Spleen (tissue), 7 donors: ENCODE results near the gene CIRBP.

Experiments used
- POLR2A ChIP-seq, 3 donors: fragments of 450-650 bp; IDR thresholded peaks; one replicate each; pipeline ENCODE4 v1.5.1; 2017; ENCODE audit warnings: antibody characterized with exemption in 3 of 3, mild to moderate bottlenecking in 1 of 3
- POLR2AphosphoS5 ChIP-seq, 3 donors: sonication (generic); formaldehyde crosslinking; IDR thresholded peaks; one replicate each; pipeline ENCODE4 v1.5.1; 2017; ENCODE audit warnings: antibody characterized with exemption in 3 of 3
- TF ChIP-seq, protein P1 (sequence below), 11 experiments: fragments of 200-600 bp in 7 of 11; fragments of 450-650 bp in 4 of 11; sonication (generic) in 4 of 11; IDR thresholded peaks in 8 of 11; conservative IDR thresholded peaks in 3 of 11; 1 replicate in 7 of 11; 2 replicates in 4 of 11; pipeline versions ENCODE4 v1.4.0 to v1.8.0; 2016 to 2021; ENCODE audit warnings: antibody characterized with exemption in 11 of 11, inconsistent platforms in 4 of 11, mild to moderate bottlenecking in 1 of 11
- donor health status: DM: no; HTN: no; CAD: no; lungs with moderate emphysema.
- donor health status: DM: no; HTN: no; CAD: no.
- donor health status: DM: no; HTN: no; CAD: no.

DNA sequence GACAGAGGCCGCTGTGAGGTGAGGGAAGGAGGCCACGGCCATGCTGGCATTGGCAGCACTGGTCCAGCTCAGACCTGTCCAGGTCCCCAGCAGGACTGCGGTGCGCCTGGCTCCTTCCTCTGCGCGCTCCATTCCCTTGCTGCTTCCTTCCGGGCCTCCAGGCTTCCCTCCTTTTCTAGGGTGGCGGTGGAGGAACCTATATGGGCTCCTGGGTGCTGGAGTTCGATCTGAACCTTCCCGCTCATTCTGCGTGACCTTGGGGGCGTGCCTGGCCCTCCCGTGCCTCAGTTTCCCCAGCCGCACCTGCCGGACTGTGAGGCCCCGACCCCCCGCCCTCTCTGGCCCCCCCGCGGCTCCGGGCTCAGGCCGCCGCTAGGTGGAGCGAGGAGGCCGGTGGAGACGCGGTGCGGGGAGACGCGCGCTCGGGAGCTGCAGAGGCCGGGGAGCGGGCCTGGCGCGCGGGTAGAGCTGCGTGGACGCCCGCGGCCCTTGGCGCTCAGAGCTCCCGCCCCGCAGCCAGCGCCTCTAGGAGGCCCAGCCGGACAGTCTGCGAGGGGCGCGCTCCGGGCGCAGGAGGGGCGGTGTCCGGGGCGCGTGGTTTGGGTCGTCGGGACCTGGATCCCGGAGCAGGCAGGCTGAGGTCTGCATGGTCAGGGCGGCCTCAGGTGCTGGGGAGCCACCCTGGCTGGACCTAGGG, 46.5 kb downstream of the CIRBP start:
- TF ChIP-seq, protein P1, sequence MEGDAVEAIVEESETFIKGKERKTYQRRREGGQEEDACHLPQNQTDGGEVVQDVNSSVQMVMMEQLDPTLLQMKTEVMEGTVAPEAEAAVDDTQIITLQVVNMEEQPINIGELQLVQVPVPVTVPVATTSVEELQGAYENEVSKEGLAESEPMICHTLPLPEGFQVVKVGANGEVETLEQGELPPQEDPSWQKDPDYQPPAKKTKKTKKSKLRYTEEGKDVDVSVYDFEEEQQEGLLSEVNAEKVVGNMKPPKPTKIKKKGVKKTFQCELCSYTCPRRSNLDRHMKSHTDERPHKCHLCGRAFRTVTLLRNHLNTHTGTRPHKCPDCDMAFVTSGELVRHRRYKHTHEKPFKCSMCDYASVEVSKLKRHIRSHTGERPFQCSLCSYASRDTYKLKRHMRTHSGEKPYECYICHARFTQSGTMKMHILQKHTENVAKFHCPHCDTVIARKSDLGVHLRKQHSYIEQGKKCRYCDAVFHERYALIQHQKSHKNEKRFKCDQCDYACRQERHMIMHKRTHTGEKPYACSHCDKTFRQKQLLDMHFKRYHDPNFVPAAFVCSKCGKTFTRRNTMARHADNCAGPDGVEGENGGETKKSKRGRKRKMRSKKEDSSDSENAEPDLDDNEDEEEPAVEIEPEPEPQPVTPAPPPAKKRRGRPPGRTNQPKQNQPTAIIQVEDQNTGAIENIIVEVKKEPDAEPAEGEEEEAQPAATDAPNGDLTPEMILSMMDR (IDR thresholded peaks at IDR 0.05 in 8 of 11, conservative IDR thresholded peaks at IDR 0.05 in 3 of 11) = peak in 10 of 11 experiments; percentile 19 to 75 (median 57)
- no peak for TF ChIP-seq POLR2A (IDR thresholded peaks at IDR 0.05)
- TF ChIP-seq POLR2AphosphoS5 (IDR thresholded peaks at IDR 0.05) = peak in 2 of 3 donors; percentile 37 to 50
